Measurements from ENCODE around the gene CNPPD1.

CNPPD1 gene

DNA sequence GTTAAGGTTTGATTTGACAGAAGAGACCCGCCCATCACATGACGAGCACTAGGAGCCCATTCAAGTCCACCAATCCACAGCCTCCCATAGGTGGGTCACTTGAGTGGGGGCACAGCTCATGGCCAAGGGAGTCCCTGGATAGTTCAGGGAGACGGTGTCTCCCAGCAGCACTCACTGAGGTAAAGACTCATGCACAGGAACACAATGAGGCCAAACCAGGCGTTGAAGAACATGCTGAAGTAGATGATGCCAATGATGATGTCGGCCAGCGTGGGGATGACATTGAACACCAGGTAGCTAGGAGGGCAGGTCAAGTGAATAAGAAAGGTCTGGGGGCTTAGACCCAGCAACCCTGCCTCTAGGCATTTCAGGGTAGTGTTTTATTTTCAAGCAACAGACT, 38.1 kb upstream of the CNPPD1 start:
- TF ChIP-seq CTCF (conservative IDR thresholded peaks at IDR 0.05; ENCODE audit: low read depth): no peak
- CTCF ChIA-PET: no interaction called here
- H3K27ac ChIP-seq: peak overlapping the region; percentile 93; the same call in 1 of the 2 replicates
- DNase-seq (ENCODE audit: low spot score): no peak
- POLR2A ChIA-PET (ENCODE audit: low non-redundant PET): no interaction called here

- ChIA-PET CTCF (no interaction called here), POLR2A (ENCODE audit: low non-redundant PET) (no interaction called here)
- H3K27ac ChIP-seq: peak overlapping the region; percentile 93
- no peak for TF ChIP-seq CTCF (conservative IDR thresholded peaks at IDR 0.05; ENCODE audit: low read depth)
- no peak for DNase-seq (ENCODE audit: low spot score)
Measured at GRCh38 chr2:219214141-219214540, 37.4 kb upstream of the CNPPD1 start.

DNA sequence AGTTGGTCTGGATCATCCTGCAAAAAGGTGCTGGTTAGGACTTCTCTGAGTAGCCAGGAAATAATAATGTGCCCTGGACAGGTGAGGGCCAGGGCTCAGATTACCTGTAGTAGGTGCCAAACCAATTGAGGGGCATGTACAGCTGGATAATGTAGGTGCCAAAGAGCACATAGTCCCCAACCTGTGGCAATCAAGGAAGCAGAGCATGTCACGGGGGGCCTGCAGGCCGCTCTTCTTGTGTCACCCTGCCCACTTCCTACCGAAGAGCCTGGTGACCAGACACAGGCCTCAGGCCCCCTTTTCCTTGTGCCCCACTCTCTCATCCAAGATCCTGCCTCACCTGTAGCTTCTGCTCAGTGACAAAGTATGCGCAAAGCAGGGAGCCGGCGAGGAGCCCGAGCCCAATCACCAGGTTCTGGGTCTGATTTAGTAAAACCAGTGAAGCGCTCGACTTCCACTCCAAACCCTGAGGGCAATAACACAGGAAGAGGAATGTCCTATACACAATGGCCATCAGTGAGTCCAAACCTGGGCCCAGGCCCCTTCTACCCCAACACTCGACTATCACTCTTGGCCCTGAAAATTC, 36.9 kb upstream of the CNPPD1 start:
- CTCF ChIA-PET: no interaction called here

DNA sequence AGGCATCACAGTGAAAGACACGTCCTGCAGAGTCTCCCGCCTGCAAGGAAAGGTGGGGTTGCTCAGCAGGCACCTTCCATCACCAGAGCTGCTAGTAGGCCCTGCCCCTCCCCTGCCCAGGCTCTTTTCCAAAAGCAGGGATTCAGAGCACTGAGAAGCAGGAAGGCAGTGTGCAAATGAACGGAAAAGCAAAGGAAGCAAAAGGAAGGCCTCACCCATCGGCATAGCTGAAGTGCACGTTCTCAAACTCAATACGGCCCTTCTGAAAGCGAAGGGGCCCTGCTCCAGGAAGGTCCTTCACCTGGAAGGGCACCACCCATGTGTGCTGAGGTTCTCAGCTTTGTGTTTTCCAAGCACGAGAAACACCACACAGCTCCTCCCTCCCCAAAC, 36.3 kb upstream of the CNPPD1 start:
- H3K27ac ChIP-seq: peak overlapping the region; percentile 93
- ChIA-PET CTCF (interaction anchor here (0.6 kb wide), 1 partner anchor 909 kb away, joined by 3 read pairs; no protein-coding TSS in a partner anchor), POLR2A (ENCODE audit: low non-redundant PET) (no interaction called here)
- DNase-seq (ENCODE audit: low spot score): no peak
- TF ChIP-seq CTCF (conservative IDR thresholded peaks at IDR 0.05; ENCODE audit: low read depth): no peak

More for the DNA sequence above, 36.9 kb upstream of the CNPPD1 start:
- POLR2A ChIA-PET (ENCODE audit: low non-redundant PET): no interaction called here
- no peak for TF ChIP-seq CTCF (conservative IDR thresholded peaks at IDR 0.05; ENCODE audit: low read depth)
- no peak for DNase-seq (ENCODE audit: low spot score)
- peak overlapping the region; percentile 93 for H3K27ac ChIP-seq

- no peak for TF ChIP-seq CTCF (conservative IDR thresholded peaks at IDR 0.05; ENCODE audit: low read depth)
- POLR2A ChIA-PET (ENCODE audit: low non-redundant PET): no interaction called here
- H3K27ac ChIP-seq: peak overlapping the region; percentile 93
Measured at GRCh38 chr2:219210886-219211362, 34.2 kb upstream of the CNPPD1 start.

DNA sequence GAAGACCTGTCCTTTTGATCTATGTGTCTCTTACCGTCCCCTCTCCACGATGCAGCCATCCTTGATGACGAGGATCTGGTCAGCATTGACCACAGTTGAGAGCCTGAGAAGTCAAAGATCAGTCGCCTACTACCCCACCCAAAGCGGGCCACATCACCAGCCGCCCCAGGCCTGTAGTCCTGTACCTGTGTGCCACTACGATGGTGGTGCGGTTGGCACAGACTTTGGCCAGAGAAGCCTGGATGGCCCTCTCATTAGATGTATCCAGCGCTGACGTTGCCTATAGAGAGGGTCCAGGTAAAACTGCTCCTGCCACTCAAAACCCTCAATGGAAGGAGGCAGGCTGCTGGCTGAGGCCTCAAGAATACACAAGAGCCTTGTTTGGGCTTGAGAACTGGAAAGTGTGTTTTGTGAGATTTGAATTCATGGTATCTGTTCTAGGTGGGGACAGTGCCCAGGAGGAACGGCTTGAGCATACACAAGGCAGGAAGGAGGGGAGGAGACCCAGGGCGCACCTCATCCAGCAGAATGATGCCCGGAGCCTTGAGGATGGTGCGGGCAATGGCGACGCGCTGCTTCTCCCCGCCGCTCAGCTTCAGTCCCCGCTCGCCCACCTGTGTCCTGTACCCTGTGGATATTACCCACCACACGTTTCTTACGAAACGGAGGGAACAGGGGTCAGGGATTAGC, 33.6 kb upstream of the CNPPD1 start:
- no peak for TF ChIP-seq CTCF (conservative IDR thresholded peaks at IDR 0.05; ENCODE audit: low read depth)
- H3K27ac ChIP-seq: peak overlapping the region; percentile 93
- ChIA-PET CTCF (no interaction called here), POLR2A (ENCODE audit: low non-redundant PET) (no interaction called here)
- DNase-seq (ENCODE audit: low spot score): no peak

More at GRCh38 chr2:219210886-219211362, 34.2 kb upstream of the CNPPD1 start:
- DNase-seq (ENCODE audit: low spot score): no peak
- CTCF ChIA-PET: interaction anchor here (0.6 kb wide), 1 partner anchor 84 kb away, joined by 3 read pairs; no protein-coding TSS in a partner anchor

All from RWPE1 (cell line).